Hepatocyte (in vitro differentiated cells): ENCODE measurements around the gene CAND1. TPM values are rescaled to one million over a fixed set of nuclear protein-coding genes. Genes with fewer than 3 reads are reported as not detected.

Experiments
- DNase-seq: peaks from one replicate; pipeline ENCODE4 v3.0.0-alpha.2; 2016; ENCODE audit warnings: low spot score
- H2AFZ ChIP-seq: fragments of 200-600 bp; sonication (generic); 2 replicates; pipeline ENCODE4 v1.6.0; 2016; ENCODE audit warnings: antibody characterized with exemption, mild to moderate bottlenecking
- H3K27ac ChIP-seq: fragments of 200-600 bp; sonication (generic); 2 replicates; pipeline ENCODE4 v1.5.1; 2016; ENCODE audit warnings: mild to moderate bottlenecking
- H3K27me3 ChIP-seq: fragments of 200-600 bp; sonication (generic); 2 replicates; pipeline ENCODE4 v1.6.1; 2016
- H3K36me3 ChIP-seq: fragments of 200-600 bp; sonication (generic); replicated peaks from 2 replicates; pipeline ENCODE4 v1.5.1; 2016; ENCODE audit warnings: low read depth; ENCODE audit not compliant: insufficient read depth
- H3K4me1 ChIP-seq: fragments of 200-600 bp; sonication (generic); 2 replicates; pipeline ENCODE4 v1.5.1; 2016; ENCODE audit warnings: mild to moderate bottlenecking, moderate library complexity; ENCODE audit not compliant: insufficient read depth
- H3K4me2 ChIP-seq: fragments of 200-600 bp; sonication (generic); 2 replicates; pipeline ENCODE4 v1.6.0; 2016
- H3K4me3 ChIP-seq: fragments of 200-600 bp; sonication (generic); 2 replicates; pipeline ENCODE4 v1.5.1; 2016; ENCODE audit warnings: mild to moderate bottlenecking
- H3K79me2 ChIP-seq: fragments of 200-600 bp; sonication (generic); 2 replicates; pipeline ENCODE4 v1.6.0; 2017; ENCODE audit warnings: mild to moderate bottlenecking
- H3K9me2 ChIP-seq: fragments of 200-600 bp; sonication (generic); replicated peaks from 2 replicates; pipeline ENCODE4 v1.6.0; 2017; ENCODE audit warnings: mild to moderate bottlenecking; ENCODE audit not compliant: insufficient read depth
- H3K9me3 ChIP-seq: fragments of 200-600 bp; sonication (generic); 2 replicates; pipeline ENCODE4 v1.5.1; 2016; ENCODE audit warnings: low read depth, mild to moderate bottlenecking
- H4K20me1 ChIP-seq: fragments of 200-600 bp; sonication (generic); 2 replicates; pipeline ENCODE4 v1.6.0; 2016; ENCODE audit warnings: mild to moderate bottlenecking; ENCODE audit not compliant: insufficient read depth, poor library complexity, severe bottlenecking
- CTCF ChIP-seq: fragments of 200-600 bp; sonication (generic); IDR thresholded peaks from 2 replicates; pipeline ENCODE4 v1.5.1; 2016; ENCODE audit warnings: antibody characterized with exemption, mild to moderate bottlenecking; ENCODE audit not compliant: poor library complexity
- EZH2 ChIP-seq: fragments of 200-600 bp; sonication (generic); IDR thresholded peaks from 2 replicates; pipeline ENCODE4 v1.6.1; 2016; ENCODE audit warnings: antibody characterized with exemption, mild to moderate bottlenecking, borderline replicate concordance
- EZH2phosphoT487 ChIP-seq: fragments of 200-600 bp; sonication (generic); IDR thresholded peaks from one replicate; pipeline ENCODE4 v1.6.1; 2018; ENCODE audit warnings: antibody characterized with exemption, mild to moderate bottlenecking, low read depth, moderate library complexity; ENCODE audit not compliant: unreplicated experiment, severe bottlenecking
- WGBS: methylation state at CpG from one replicate; pipeline ENCODE4 v1.1.6; 2016; ENCODE audit warnings: low lambda C conversion rate; ENCODE audit errors: missing lambda C conversion rate; 5-methylcytosine and 5-hydroxymethylcytosine counted together
- polyA plus RNA-seq: library from polyadenylated mRNA; unstranded; fragments of >200 nt; fragmentation: Nextera tagmentation; extraction: Ambion mirVana; gene quantifications from 2 replicates; pipeline ENCODE4 v1.2.1, GENCODE V29; 2016
- total RNA-seq: library from RNA; depleted of rRNA; stranded (reverse); fragments of >200 nt; gene quantifications from 2 replicates; pipeline ENCODE4 v1.2.3, GENCODE V29; 2014

CAND1 gene
- total and polyA plus RNA-seq, 2 experiments from 2014 or later: 113 to 130 TPM

- Histone ChIP-seq H3K27ac (no peak overlapping the region), H4K20me1 (peaks cover 70% of the 10 kb centered on the region)
- 67% methylated on average over 4 of the region's 4 CpGs for WGBS
Measured at GRCh38 chr12:67280088-67280487, 10.9 kb downstream of the CAND1 start.

GRCh38 chr12:67280572-67280971, 11.4 kb downstream of the CAND1 start:
- TF ChIP-seq CTCF: no peak
- no peak for TF ChIP-seq EZH2
- no peak for TF ChIP-seq EZH2phosphoT487
- peaks cover 100% of the 10 kb centered on the region for H3K79me2 ChIP-seq
- WGBS: 31% methylated on average over 2 of the region's 2 CpGs
- H2AFZ ChIP-seq: no peak overlapping the region
- no peaks in the 10 kb centered on the region for H3K9me3 ChIP-seq
- no peaks in the 10 kb centered on the region for H3K27me3 ChIP-seq
- H3K4me3 ChIP-seq: no peak overlapping the region
- DNase-seq: no peak
- H3K9me2 ChIP-seq: no peaks in the 10 kb centered on the region
- H3K36me3 ChIP-seq: no peaks in the 10 kb centered on the region
- H3K4me2 ChIP-seq: no peak overlapping the region
- H3K27ac ChIP-seq: no peak overlapping the region
- H3K4me1 ChIP-seq: peaks cover 20% of the 10 kb centered on the region
- peaks cover 65% of the 10 kb centered on the region for H4K20me1 ChIP-seq

More at GRCh38 chr12:67280088-67280487, 10.9 kb downstream of the CAND1 start:
- H3K4me1 ChIP-seq: peaks cover 25% of the 10 kb centered on the region
- no peaks in the 10 kb centered on the region for H3K9me2 ChIP-seq
- no peaks in the 10 kb centered on the region for H3K27me3 ChIP-seq
- peaks cover 100% of the 10 kb centered on the region for H3K79me2 ChIP-seq
- no peaks in the 10 kb centered on the region for H3K36me3 ChIP-seq
- H2AFZ ChIP-seq: no peak overlapping the region
- H3K4me2 ChIP-seq: no peak overlapping the region
- TF ChIP-seq EZH2phosphoT487: no peak
- no peak for TF ChIP-seq CTCF
- no peak for TF ChIP-seq EZH2
- no peak overlapping the region for H3K4me3 ChIP-seq
- no peaks in the 10 kb centered on the region for H3K9me3 ChIP-seq
- no peak for DNase-seq

- Histone ChIP-seq H3K4me2 (no peak overlapping the region), H3K4me3 (no peak overlapping the region), H3K9me3 (no peaks in the 10 kb centered on the region), H3K79me2 (peaks cover 99% of the 10 kb centered on the region), H3K4me1 (peaks cover 7% of the 10 kb centered on the region), H3K27me3 (no peaks in the 10 kb centered on the region), H4K20me1 (peaks cover 45% of the 10 kb centered on the region), H3K36me3 (no peaks in the 10 kb centered on the region), H2AFZ (no peak overlapping the region), H3K9me2 (no peaks in the 10 kb centered on the region), H3K27ac (no peak overlapping the region)
- WGBS: 100% methylated on average over 2 of the region's 2 CpGs
- no peak for DNase-seq
- no peak for TF ChIP-seq EZH2
- TF ChIP-seq CTCF: no peak
- TF ChIP-seq EZH2phosphoT487: no peak
Measured at GRCh38 chr12:67284561-67284960, 15.4 kb downstream of the CAND1 start.

GRCh38 chr12:67286257-67286656, 17.1 kb downstream of the CAND1 start:
- over 99% methylated on average over 5 of the region's 5 CpGs for WGBS
- H3K36me3 ChIP-seq: no peaks in the 10 kb centered on the region
- no peaks in the 10 kb centered on the region for H3K9me3 ChIP-seq
- no peak for DNase-seq
- H2AFZ ChIP-seq: no peak overlapping the region
- no peak overlapping the region for H3K4me2 ChIP-seq
- H3K4me3 ChIP-seq: no peak overlapping the region
- no peaks in the 10 kb centered on the region for H3K9me2 ChIP-seq
- H4K20me1 ChIP-seq: peaks cover 44% of the 10 kb centered on the region
- no peaks in the 10 kb centered on the region for H3K4me1 ChIP-seq
- no peak overlapping the region for H3K27ac ChIP-seq
- H3K79me2 ChIP-seq: peaks cover 99% of the 10 kb centered on the region
- no peak for TF ChIP-seq EZH2
- no peak for TF ChIP-seq CTCF
- TF ChIP-seq EZH2phosphoT487: no peak
- H3K27me3 ChIP-seq: no peaks in the 10 kb centered on the region
